Measurements from ENCODE around the gene SERPINB1. TPM values are rescaled to one million over a fixed set of nuclear protein-coding genes. Genes with fewer than 3 reads are reported as not detected.
A peak's percentile ranks its signal among the peaks of the same experiment; 100 is the strongest.

SERPINB1 gene
- total RNA-seq, 1 experiment from 2014 or later: 18.4 TPM

DNA sequence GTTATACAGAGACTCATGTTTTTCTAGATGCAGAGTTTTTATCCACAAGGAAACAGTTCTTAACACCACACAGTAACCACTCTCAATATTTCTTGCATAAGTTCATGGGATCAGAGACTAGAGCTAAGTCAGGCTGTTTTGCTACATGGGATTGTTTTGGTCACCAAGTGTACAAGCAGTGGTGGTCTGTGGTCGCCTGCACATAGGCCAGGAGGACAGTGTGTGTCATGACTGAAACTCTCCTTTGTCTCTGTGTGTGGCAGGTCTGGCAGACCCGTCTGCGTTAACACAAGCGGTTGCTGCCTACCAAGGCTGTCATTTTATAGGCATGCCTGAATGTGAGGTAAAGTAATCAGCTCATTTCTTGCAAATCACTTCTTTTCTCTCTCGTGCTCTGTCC is 57.6 kb downstream of the SERPINB1 start:
- no peak overlapping the region for H2AK5ac ChIP-seq (ENCODE audit: insufficient read length, low read length)
- Mint-ChIP-seq H3K27ac (peak overlapping the region in 1 of 3 experiments; percentile 5; a peak in 2 of 7 replicates), H3K9me3 (no peaks in the 10 kb centered on the region; a peak in 1 of 5 replicates), H3K4me3 (no peak overlapping the region), H3K4me1 (peaks cover 5 to 6% of the 10 kb centered on the region in 2 experiments), H3K36me3 (ENCODE audit: insufficient read depth in 1 of 3, low read depth in 3 of 3) (peaks cover 26 to 53% (median 51%) of the 10 kb centered on the region in 3 experiments), H3K27me3 (ENCODE audit: low read depth) (no peaks in the 10 kb centered on the region; the same call in 1 of the 2 replicates)
- H2BK120ac ChIP-seq (ENCODE audit: low read depth, low read length, poor library complexity, severe bottlenecking): no peak overlapping the region
- no peak overlapping the region for H2BK20ac ChIP-seq (ENCODE audit: low read depth, low read length, poor library complexity, severe bottlenecking)
- H3K23me2 ChIP-seq (ENCODE audit: insufficient read length, low read depth, low read length, poor library complexity, severe bottlenecking): no peaks in the 10 kb centered on the region
- no peaks in the 10 kb centered on the region for H3K79me2 ChIP-seq (ENCODE audit: insufficient read depth, low read length)
- H4K8ac ChIP-seq (replicated peaks; ENCODE audit: insufficient read length, low read depth, low read length): no peak overlapping the region
- H4K91ac ChIP-seq (ENCODE audit: insufficient read length, low read depth, low read length): no peak overlapping the region
- H4K20me1 ChIP-seq (ENCODE audit: control insufficient read depth, insufficient read depth, insufficient read length): no peaks in the 10 kb centered on the region
- H4K5ac ChIP-seq (ENCODE audit: insufficient read length, low read depth, low read length): no peak overlapping the region
- H3K27ac ChIP-seq (ENCODE audit: insufficient read length, low read depth, low read length): no peak overlapping the region
- H2BK12ac ChIP-seq (ENCODE audit: insufficient read length, low read depth, low read length): no peak overlapping the region
- H3K4me2 ChIP-seq (ENCODE audit: insufficient read depth, insufficient read length, low read length): no peak overlapping the region
- no peak overlapping the region for H3K9ac ChIP-seq (ENCODE audit: extremely low read depth, insufficient read length, low read length)
- TF ChIP-seq CTCF (conservative IDR thresholded peaks at IDR 0.05): no peak
- H3K79me1 ChIP-seq (ENCODE audit: insufficient read depth, low read depth, low read length, poor library complexity, severe bottlenecking): no peaks in the 10 kb centered on the region
- H3K18ac ChIP-seq (ENCODE audit: insufficient read length, low read depth, low read length): no peak overlapping the region
- no CpG with 5 or more reads among the region's 5 CpGs for WGBS (ENCODE audit: extremely low coverage, insufficient read length, low lambda C conversion rate)
- no peak overlapping the region for H3T11ph ChIP-seq (ENCODE audit: low read length)
- H3K27me3 ChIP-seq (ENCODE audit: insufficient read depth, low read length): no peaks in the 10 kb centered on the region
- H3K23ac ChIP-seq (ENCODE audit: insufficient read length, low read depth, low read length): no peak overlapping the region
- H2AFZ ChIP-seq (ENCODE audit: low read length): no peak overlapping the region
- H3K4ac ChIP-seq (ENCODE audit: low read depth, low read length): no peak overlapping the region
- H3K9me3 ChIP-seq (ENCODE audit: control insufficient read depth, low read depth, low read length): no peaks in the 10 kb centered on the region
- DNase-seq: no peak
- H3K4me1 ChIP-seq (ENCODE audit: insufficient read depth, low read length): no peaks in the 10 kb centered on the region
- H2BK5ac ChIP-seq (ENCODE audit: insufficient read length, low read length): no peak overlapping the region
- no peak overlapping the region for H3K56ac ChIP-seq (ENCODE audit: insufficient read length, low read depth, low read length)
- no peak overlapping the region for H3K14ac ChIP-seq (ENCODE audit: insufficient read depth, low read length)
- no peak overlapping the region for H2BK15ac ChIP-seq (ENCODE audit: low read depth, low read length)
